Astrocyte of the spinal cord (primary cell): ENCODE results near the gene C6orf120.
"Not testable (repeated sequence)": the region's sequence is repeated elsewhere in the genome, so short reads cannot be mapped to it uniquely, and the experiment has no call there.

Experiments
- DNase-seq: peaks from one replicate; pipeline ENCODE4 v3.0.0; 2011; ENCODE audit warnings: low read depth, low spot score
- H3K4me3 ChIP-seq: 2 replicates; pipeline ENCODE4 v1.5.1; 2011; ENCODE audit warnings: low read depth, mild to moderate bottlenecking, low read length, moderate library complexity
- in situ Hi-C: cut with HindIII; loops from 2 replicates; pipeline ENCODE4 v1.10.0; 2017; ENCODE audit warnings: low sequenced_read_pairs
- TF ChIP-seq, protein P1 (sequence below): IDR thresholded peaks from 2 replicates; pipeline ENCODE4 v1.5.1; 2012; ENCODE audit warnings: low read depth, mild to moderate bottlenecking, low read length, inconsistent platforms

C6orf120 gene

DNA sequence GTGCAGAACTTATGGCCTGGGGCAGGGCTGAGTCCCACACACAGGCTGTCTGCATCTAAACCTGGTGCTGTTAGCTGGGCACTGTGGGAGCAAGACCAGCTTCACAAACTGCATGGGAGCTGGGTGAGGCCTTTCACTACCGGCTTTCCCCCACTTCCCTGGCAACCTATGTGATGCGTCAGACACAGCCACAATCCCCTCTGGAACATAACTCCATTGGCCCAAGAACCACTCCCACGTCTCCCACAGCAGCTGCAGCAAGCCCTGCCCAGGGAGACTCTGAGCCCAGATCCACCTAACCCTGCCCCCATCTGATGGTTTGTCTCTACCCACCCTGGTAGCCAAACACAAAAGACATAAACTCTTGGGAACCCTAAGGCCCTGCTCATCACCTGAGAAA, 9.4 kb upstream of the C6orf120 start:
- DNase-seq: no peak
- TF ChIP-seq, protein P1, sequence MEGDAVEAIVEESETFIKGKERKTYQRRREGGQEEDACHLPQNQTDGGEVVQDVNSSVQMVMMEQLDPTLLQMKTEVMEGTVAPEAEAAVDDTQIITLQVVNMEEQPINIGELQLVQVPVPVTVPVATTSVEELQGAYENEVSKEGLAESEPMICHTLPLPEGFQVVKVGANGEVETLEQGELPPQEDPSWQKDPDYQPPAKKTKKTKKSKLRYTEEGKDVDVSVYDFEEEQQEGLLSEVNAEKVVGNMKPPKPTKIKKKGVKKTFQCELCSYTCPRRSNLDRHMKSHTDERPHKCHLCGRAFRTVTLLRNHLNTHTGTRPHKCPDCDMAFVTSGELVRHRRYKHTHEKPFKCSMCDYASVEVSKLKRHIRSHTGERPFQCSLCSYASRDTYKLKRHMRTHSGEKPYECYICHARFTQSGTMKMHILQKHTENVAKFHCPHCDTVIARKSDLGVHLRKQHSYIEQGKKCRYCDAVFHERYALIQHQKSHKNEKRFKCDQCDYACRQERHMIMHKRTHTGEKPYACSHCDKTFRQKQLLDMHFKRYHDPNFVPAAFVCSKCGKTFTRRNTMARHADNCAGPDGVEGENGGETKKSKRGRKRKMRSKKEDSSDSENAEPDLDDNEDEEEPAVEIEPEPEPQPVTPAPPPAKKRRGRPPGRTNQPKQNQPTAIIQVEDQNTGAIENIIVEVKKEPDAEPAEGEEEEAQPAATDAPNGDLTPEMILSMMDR: no peak
- in situ Hi-C loops: no loop called here
- H3K4me3 ChIP-seq: no peak overlapping the region

DNA sequence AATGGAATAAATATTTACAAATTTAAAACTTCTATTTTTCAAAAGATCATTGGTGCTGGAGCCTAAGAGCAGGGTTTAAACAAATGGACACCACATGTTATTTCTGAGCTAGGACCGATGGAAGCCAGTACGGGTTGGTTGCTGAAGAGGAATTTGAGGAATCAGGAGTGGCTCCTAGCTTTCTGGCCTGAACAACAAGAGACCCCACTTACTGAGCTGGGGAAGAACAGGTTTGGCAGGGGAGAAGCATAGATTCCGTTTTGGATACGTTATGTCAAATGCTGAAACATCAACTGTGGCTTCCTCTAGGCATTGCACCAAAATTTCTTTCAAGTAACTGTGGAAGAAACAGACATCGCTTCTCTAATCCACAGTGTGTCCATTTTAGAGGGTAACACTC, 6.8 kb upstream of the C6orf120 start:
- no peak overlapping the region for H3K4me3 ChIP-seq
- TF ChIP-seq, protein P1: no peak
- in situ Hi-C loops: no loop called here
- no peak for DNase-seq

DNA sequence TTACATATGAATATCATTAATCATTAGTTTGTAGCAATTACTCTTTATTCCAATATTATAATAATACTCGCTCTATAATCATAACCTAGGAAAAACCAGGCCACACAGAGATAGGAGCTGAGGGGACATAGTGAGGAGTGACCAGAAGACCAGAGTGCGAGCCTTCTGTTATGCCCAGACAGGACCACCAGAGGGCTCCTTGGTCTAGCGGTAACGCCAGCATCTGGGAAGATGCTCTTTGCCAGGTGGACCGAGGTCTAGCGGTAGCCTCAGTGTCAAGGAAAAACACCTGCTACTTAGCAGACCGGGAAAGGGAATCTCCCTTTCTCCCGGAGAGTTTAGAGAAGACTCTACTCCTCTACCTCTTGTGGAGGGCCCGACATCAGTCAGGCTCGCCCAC, 4.8 kb upstream of the C6orf120 start:
- H3K4me3 ChIP-seq, DNase-seq, in situ Hi-C loops: not testable (repeated sequence)
- TF ChIP-seq, protein P1: peak; percentile 51

DNA sequence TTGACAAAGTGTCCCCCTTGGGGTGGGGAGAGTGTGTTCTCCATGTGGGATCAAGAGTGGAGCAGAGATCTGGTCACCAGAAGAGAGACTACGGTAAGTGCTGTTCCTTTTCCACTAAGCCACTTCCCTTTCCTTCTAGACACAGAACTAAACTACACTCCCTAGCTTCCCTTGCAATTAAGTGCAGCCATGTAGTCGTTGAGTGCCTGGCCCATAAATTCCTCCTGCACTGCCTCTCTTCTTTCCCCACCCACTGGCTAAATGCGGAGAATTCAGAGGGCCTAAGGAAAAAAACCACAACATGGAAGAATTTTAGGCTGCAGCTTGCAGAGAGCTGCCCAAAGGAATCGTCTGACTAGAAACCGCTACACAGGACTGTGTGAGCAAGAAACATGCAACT, 1.6 kb upstream of the C6orf120 start:
- H3K4me3 ChIP-seq: no peak overlapping the region
- DNase-seq: peak; percentile 35
- TF ChIP-seq, protein P1: no peak
- in situ Hi-C loops: no loop called here

DNA sequence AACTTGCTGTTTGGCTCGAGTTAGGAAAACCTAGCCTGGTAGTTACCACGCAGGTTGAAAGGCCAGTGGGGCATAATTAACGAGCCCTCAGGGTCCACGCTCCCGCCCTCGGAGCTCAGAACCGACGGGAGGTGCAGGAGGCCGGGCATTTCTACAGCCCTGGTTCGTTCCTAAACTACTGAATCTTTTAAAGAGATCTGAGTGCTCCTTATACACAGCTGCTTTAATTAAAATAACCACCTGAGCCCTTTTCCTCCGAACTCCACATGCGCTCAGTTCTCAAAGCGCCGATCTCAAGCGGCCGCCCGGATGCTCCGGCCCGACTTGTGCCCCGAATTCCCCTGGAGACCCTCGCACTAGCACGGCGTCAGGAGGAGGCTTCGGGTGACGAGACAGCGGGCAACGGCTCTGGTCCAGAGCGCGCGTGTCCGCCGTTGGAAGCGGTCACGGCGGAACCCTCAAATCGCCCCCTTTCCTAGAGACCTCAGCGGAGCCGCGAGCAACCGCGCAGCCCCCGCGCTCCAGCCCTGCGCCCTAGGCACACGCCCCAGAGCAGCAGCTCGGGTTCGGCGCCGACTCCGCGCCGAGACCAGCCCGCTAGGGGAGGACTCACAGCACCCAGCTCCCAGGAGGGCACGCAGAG, 494 bp upstream of the C6orf120 start:
- TF ChIP-seq, protein P1: no peak
- DNase-seq: no peak
- in situ Hi-C loops: no loop called here
- peak overlapping the region; percentile 85 for H3K4me3 ChIP-seq

DNA sequence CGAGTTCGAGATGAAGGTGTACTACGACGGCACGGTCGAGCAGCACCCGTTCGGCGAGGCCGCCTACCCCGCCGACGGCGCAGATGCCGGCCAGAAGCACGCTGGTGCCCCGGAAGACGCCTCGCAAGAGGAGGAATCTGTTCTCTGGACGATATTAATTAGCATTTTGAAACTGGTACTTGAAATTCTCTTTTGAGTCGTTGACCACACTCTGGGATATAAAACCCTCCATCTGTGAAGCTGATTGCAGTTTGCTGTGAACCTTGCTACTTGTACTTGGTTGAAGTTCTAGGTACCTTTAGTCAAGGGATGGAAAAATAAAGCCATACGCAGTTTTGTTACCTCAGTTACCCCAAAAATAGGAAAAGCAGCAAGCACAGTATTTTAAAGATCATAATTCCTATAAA, 917 bp downstream of the C6orf120 start:
- in situ Hi-C loops: no loop called here
- peak overlapping the region; percentile 85 for H3K4me3 ChIP-seq
- TF ChIP-seq, protein P1: no peak
- peak; percentile 13 for DNase-seq
